ENCODE results near the gene SH2D6. TPM values are rescaled to one million over a fixed set of nuclear protein-coding genes. Genes with fewer than 3 reads are reported as not detected.

The SH2D6 gene
- total RNA-seq, 1 experiment from 2014 or later: 2.3 TPM

DNA sequence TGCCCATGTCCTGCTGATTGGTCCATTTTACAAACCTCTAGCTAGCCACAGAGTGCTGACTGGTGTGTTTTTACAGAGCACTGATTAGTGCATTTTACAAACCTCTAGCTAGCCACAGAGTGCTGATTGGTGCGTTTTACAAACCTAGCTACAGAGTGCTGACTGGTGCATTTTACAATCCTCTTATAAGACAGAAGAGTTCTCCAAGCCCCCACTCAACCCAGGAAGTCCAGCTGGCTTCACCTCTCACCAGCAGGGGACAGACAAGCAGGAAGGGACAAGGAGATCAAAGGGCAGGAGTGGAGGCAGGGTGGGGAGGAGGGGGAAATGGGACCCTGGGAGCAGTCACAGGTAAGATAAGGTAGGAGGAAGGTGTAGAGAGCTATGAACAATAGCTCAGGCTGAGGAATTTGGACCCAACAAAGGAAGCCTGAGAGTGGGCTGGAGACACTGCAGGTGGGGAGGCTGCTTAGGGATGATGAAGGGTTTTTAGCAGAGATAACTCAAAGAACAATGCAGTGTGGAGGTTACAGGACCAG, 37.1 kb downstream of the SH2D6 start:
- Histone ChIP-seq H3K27ac (no peak overlapping the region), H3K27me3 (ENCODE audit: insufficient read depth, low read depth) (no peaks in the 10 kb centered on the region), H3K4me1 (replicated peaks; ENCODE audit: insufficient read depth) (peaks cover 48% of the 10 kb centered on the region), H4K20me1 (ENCODE audit: insufficient read depth) (no peaks in the 10 kb centered on the region), H3K4me2 (peak overlapping the region; percentile 3; the same call in 1 of the 2 replicates), H3K4me3 (no peak overlapping the region), H2AFZ (no peak overlapping the region), H3K9me3 (ENCODE audit: insufficient read depth, low read depth) (no peaks in the 10 kb centered on the region), H3K79me2 (ENCODE audit: low read depth) (no peaks in the 10 kb centered on the region), H3K36me3 (ENCODE audit: low read depth) (no peaks in the 10 kb centered on the region), H3K9me2 (ENCODE audit: insufficient read depth) (no peaks in the 10 kb centered on the region), H3F3A (ENCODE audit: insufficient read depth, low read depth) (peaks cover 28% of the 10 kb centered on the region)
- ChIA-PET POLR2A (ENCODE audit: unreplicated experiment) (interaction anchor here (0.6 kb wide), 1 partner anchor 10 kb away, joined by 6 read pairs; no protein-coding TSS in a partner anchor), CTCF (no interaction called here)
- BruUV-seq (replicated peaks): no TSS peak
- intact Hi-C loops (cut with micrococcal nuclease; ENCODE audit: unreplicated experiment): loop anchor here (5.0 kb wide), 1 partner anchor 42 kb away; no protein-coding TSS in a partner anchor
- no peak for DNase-seq
- TF ChIP-seq EZH2 (IDR thresholded peaks at IDR 0.05; ENCODE audit: low read depth): no peak
- TF ChIP-seq, protein P1, sequence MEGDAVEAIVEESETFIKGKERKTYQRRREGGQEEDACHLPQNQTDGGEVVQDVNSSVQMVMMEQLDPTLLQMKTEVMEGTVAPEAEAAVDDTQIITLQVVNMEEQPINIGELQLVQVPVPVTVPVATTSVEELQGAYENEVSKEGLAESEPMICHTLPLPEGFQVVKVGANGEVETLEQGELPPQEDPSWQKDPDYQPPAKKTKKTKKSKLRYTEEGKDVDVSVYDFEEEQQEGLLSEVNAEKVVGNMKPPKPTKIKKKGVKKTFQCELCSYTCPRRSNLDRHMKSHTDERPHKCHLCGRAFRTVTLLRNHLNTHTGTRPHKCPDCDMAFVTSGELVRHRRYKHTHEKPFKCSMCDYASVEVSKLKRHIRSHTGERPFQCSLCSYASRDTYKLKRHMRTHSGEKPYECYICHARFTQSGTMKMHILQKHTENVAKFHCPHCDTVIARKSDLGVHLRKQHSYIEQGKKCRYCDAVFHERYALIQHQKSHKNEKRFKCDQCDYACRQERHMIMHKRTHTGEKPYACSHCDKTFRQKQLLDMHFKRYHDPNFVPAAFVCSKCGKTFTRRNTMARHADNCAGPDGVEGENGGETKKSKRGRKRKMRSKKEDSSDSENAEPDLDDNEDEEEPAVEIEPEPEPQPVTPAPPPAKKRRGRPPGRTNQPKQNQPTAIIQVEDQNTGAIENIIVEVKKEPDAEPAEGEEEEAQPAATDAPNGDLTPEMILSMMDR (conservative IDR thresholded peaks at IDR 0.05): no peak

DNA sequence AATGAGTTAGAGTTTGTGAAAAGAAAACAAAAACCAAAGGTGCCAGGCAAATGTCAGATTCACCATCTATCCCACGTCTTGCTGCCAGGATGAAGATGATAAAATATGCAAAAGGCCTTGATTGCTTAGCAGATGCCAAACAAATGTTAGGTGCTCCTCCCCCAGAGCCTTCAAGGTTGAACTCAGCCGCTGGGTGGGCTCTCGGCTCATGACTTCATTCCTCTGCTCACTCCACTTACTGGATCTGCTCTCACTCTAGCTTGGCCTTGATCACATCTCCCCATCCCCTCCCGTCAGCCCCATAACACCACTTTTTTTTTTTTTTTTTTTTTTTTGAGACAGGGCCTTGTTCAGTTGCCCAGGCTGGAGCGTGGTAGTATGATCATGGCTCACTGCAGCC, 38.5 kb downstream of the SH2D6 start:
- ChIA-PET CTCF (interaction anchor here (0.6 kb wide), 1 partner anchor 40 kb away, joined by 6 read pairs; no protein-coding TSS in a partner anchor), POLR2A (ENCODE audit: unreplicated experiment) (interaction anchor here (0.6 to 0.7 kb wide), 4 partner anchors 42 to 83 kb away, joined by 3 to 5 read pairs (median 4); no protein-coding TSS in a partner anchor)
- H3K79me2 ChIP-seq (ENCODE audit: low read depth): no peaks in the 10 kb centered on the region
- no peaks in the 10 kb centered on the region for H3K36me3 ChIP-seq (ENCODE audit: low read depth)
- no peaks in the 10 kb centered on the region for H3K9me2 ChIP-seq (ENCODE audit: insufficient read depth)
- intact Hi-C loops (cut with micrococcal nuclease; ENCODE audit: unreplicated experiment): loop anchor here (5.0 kb wide), 1 partner anchor 40 kb away; no protein-coding TSS in a partner anchor
- H3K27me3 ChIP-seq (ENCODE audit: insufficient read depth, low read depth): no peaks in the 10 kb centered on the region
- H3K4me1 ChIP-seq (replicated peaks; ENCODE audit: insufficient read depth): peaks cover 48% of the 10 kb centered on the region
- no peak overlapping the region for H3K4me3 ChIP-seq
- no peak overlapping the region for H2AFZ ChIP-seq
- H4K20me1 ChIP-seq (ENCODE audit: insufficient read depth): no peaks in the 10 kb centered on the region
- DNase-seq: no peak
- H3K4me2 ChIP-seq: peak overlapping the region; percentile 25; the same call in 1 of the 2 replicates
- TF ChIP-seq, protein P1 (conservative IDR thresholded peaks at IDR 0.05): no peak
- no peak for TF ChIP-seq EZH2 (IDR thresholded peaks at IDR 0.05; ENCODE audit: low read depth)
- peak overlapping the region; percentile 45 for H3K27ac ChIP-seq
- no TSS peak for BruUV-seq (replicated peaks)
- no peaks in the 10 kb centered on the region for H3K9me3 ChIP-seq (ENCODE audit: insufficient read depth, low read depth)
- peaks cover 28% of the 10 kb centered on the region for H3F3A ChIP-seq (ENCODE audit: insufficient read depth, low read depth)

DNA sequence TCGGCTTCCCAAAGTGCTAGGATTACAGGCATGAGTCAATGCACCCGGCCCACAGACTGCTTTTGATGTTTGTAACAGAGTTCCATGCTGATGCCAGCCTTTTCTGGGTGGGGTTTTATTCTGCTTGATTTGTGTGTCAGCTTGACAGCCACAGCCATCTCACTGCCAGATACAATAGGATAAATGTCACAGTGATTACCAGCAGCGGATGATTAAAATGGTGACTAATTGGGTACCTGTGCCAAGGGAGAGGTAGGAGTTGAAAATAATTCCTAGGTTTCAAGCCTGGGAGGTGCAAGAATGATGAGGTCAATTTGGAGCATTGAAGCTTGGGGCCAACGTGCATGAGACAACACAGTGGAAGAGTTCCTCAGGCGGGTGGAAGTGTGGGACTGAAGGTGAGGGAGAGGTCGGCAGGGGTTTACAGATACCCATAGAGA, 39.4 kb downstream of the SH2D6 start:
- DNase-seq: peak; percentile 59 to 89
- peaks cover 48% of the 10 kb centered on the region for H3K4me1 ChIP-seq (replicated peaks; ENCODE audit: insufficient read depth)
- BruUV-seq (replicated peaks): no TSS peak
- H3K4me3 ChIP-seq: no peak overlapping the region
- no peaks in the 10 kb centered on the region for H3K27me3 ChIP-seq (ENCODE audit: insufficient read depth, low read depth)
- H4K20me1 ChIP-seq (ENCODE audit: insufficient read depth): no peaks in the 10 kb centered on the region
- H3K36me3 ChIP-seq (ENCODE audit: low read depth): no peaks in the 10 kb centered on the region
- CTCF ChIA-PET: no interaction called here
- POLR2A ChIA-PET (ENCODE audit: unreplicated experiment): interaction anchor here (0.6 to 0.8 kb wide), 4 partner anchors 41 to 82 kb away, joined by 3 to 5 read pairs (median 4); partner anchors contain the start of gene MAT2A
- intact Hi-C loops (cut with micrococcal nuclease; ENCODE audit: unreplicated experiment): loop anchor here (5.0 kb wide), 1 partner anchor 39 kb away; no protein-coding TSS in a partner anchor
- H3K9me2 ChIP-seq (ENCODE audit: insufficient read depth): no peaks in the 10 kb centered on the region
- H3K9me3 ChIP-seq (ENCODE audit: insufficient read depth, low read depth): no peaks in the 10 kb centered on the region
- H3K4me2 ChIP-seq: peak overlapping the region; percentile 25
- H3K79me2 ChIP-seq (ENCODE audit: low read depth): no peaks in the 10 kb centered on the region
- H3K27ac ChIP-seq: peak overlapping the region; percentile 45
- H2AFZ ChIP-seq: no peak overlapping the region
- H3F3A ChIP-seq (ENCODE audit: insufficient read depth, low read depth): peaks cover 29% of the 10 kb centered on the region
- TF ChIP-seq, protein P1 (conservative IDR thresholded peaks at IDR 0.05): no peak
- no peak for TF ChIP-seq EZH2 (IDR thresholded peaks at IDR 0.05; ENCODE audit: low read depth)
